ENCODE measurements around the gene IDI2. TPM values are rescaled to one million over a fixed set of nuclear protein-coding genes. Genes with fewer than 3 reads are reported as not detected.

IDI2 gene
- total and polyA plus RNA-seq, 2 of the 13 experiments (the other 11 are each of a cell fraction or from before 2014, with no cell fraction given), result not detected

DNA sequence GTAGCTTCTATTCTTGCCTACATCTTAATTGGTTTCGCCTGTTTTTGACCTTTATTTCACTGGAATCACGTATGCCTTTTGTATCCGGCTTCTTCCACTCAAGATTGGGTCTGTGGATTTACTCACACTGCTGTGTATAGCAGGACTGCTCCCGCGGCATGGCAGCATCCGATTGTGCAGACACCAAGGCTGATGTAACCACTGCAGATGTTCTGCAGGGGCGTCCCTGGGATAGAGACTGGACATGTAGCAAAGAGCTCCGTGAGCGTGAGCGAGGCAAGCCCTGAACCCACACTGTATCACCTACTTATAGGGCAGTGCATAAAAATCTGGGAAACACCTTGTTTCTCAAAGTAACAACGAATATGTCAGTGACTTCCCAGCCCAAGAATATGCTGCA lies 11.4 kb upstream of the IDI2 start:
- peak; percentile 59 for ATAC-seq
- Histone ChIP-seq H2AFZ (ENCODE audit: low read length) (no peak overlapping the region), H3K36me3 (replicated peaks in 1 of 2; ENCODE audit: control insufficient read depth in 1 of 2, insufficient read depth in 2 of 2, low read length in 2 of 2) (peaks cover 5 to 15% of the 10 kb centered on the region in 2 experiments; a peak in 3 of 5 replicates), H3K9ac (ENCODE audit: insufficient read depth, low read depth, low read length) (no peak overlapping the region), H3K4me2 (ENCODE audit: low read depth, low read length) (no peak overlapping the region), H3K27me3 (ENCODE audit: control insufficient read depth in 1 of 2, insufficient read depth in 2 of 2, low read length in 2 of 2) (no peaks in the 10 kb centered on the region), H3K9me3 (ENCODE audit: low read length) (no peaks in the 10 kb centered on the region), H3K4me3 (replicated peaks in 1 of 3; ENCODE audit: insufficient read depth in 1 of 3, low read depth in 2 of 3, low read length in 3 of 3) (no peak overlapping the region), H3K79me2 (ENCODE audit: insufficient read depth, low read length) (no peaks in the 10 kb centered on the region), H3K27ac (ENCODE audit: extremely low read length, insufficient read depth, low read length) (no peak overlapping the region), H4K20me1 (ENCODE audit: insufficient read depth, low read length) (peaks cover 15% of the 10 kb centered on the region; the same call in 1 of the 2 replicates), H3K4me1 (ENCODE audit: insufficient read depth, low read length) (no peaks in the 10 kb centered on the region)
- CTCF ChIA-PET (ENCODE audit: low intra/inter-chr PET ratio, low total read pairs), result no interaction called here
- TF ChIP-seq TARDBP (CRISPR knock-in tag; IDR thresholded peaks at IDR 0.05), result no peak
- no peak for TF ChIP-seq SMAD9 (CRISPR knock-in tag; IDR thresholded peaks at IDR 0.05)
- TF ChIP-seq RFXANK (CRISPR knock-in tag; IDR thresholded peaks at IDR 0.05), result no peak
- TF ChIP-seq ZNF34 (CRISPR knock-in tag; IDR thresholded peaks at IDR 0.05; ENCODE audit: borderline replicate concordance), result no peak
- no peak for TF ChIP-seq ELF1 (CRISPR knock-in tag; IDR thresholded peaks at IDR 0.05)
- TF ChIP-seq ZNF431 (CRISPR knock-in tag; IDR thresholded peaks at IDR 0.05; ENCODE audit: borderline replicate concordance, low read depth), result no peak
- TF ChIP-seq KLF16 (CRISPR knock-in tag; IDR thresholded peaks at IDR 0.05), result no peak
- TF ChIP-seq NR1H2 (CRISPR knock-in tag; IDR thresholded peaks at IDR 0.05; ENCODE audit: borderline replicate concordance, low read depth), result no peak
- no peak for TF ChIP-seq U2AF2 (IDR thresholded peaks at IDR 0.05; ENCODE audit: low read depth, low read length)
- TF ChIP-seq MXI1 (IDR thresholded peaks at IDR 0.05; ENCODE audit: borderline replicate concordance, low read depth, low read length), result no peak
- no peak for TF ChIP-seq MEIS2 (CRISPR knock-in tag; IDR thresholded peaks at IDR 0.05)
- TF ChIP-seq XBP1 (CRISPR knock-in tag; IDR thresholded peaks at IDR 0.05), result no peak
- TF ChIP-seq ISL2 (CRISPR knock-in tag; IDR thresholded peaks at IDR 0.05), result no peak
- no peak for TF ChIP-seq DRAP1 (CRISPR knock-in tag; IDR thresholded peaks at IDR 0.05)
- no peak for TF ChIP-seq PHB2 (IDR thresholded peaks at IDR 0.05; ENCODE audit: partially characterized antibody)
- FAIRE-seq, result no peak
- BruUV-seq (replicated peaks), result no TSS peak
- 77% methylated on average over 11 of the region's 11 CpGs for WGBS (ENCODE audit: low lambda C conversion rate)
- POLR2A ChIA-PET, result no interaction called here
- intact Hi-C loops (cut with micrococcal nuclease; ENCODE audit: unreplicated experiment), result no loop called here
- in situ Hi-C loops (cut with HindIII; ENCODE audit: extremely low pct_ligation_motif_present, low pct_unique_long_range_greater_than_20kb), result no loop called here
- DNase-seq (ENCODE audit: low spot score), result no peak
